NCI-H146 treated with DMSO at 0.1 percent for 48 hours (cell line): ENCODE data around the gene TEDC1.

Experiments
- DNase-seq: peaks from one replicate; lab custom pipeline; 2025; ENCODE audit not compliant: unreplicated experiment; lab: John Stamatoyannopoulos, UW

TEDC1 gene

GRCh38 chr14:105495101-105495989 is 4.3 kb downstream of the TEDC1 start:
- no peak for DNase-seq

DNA sequence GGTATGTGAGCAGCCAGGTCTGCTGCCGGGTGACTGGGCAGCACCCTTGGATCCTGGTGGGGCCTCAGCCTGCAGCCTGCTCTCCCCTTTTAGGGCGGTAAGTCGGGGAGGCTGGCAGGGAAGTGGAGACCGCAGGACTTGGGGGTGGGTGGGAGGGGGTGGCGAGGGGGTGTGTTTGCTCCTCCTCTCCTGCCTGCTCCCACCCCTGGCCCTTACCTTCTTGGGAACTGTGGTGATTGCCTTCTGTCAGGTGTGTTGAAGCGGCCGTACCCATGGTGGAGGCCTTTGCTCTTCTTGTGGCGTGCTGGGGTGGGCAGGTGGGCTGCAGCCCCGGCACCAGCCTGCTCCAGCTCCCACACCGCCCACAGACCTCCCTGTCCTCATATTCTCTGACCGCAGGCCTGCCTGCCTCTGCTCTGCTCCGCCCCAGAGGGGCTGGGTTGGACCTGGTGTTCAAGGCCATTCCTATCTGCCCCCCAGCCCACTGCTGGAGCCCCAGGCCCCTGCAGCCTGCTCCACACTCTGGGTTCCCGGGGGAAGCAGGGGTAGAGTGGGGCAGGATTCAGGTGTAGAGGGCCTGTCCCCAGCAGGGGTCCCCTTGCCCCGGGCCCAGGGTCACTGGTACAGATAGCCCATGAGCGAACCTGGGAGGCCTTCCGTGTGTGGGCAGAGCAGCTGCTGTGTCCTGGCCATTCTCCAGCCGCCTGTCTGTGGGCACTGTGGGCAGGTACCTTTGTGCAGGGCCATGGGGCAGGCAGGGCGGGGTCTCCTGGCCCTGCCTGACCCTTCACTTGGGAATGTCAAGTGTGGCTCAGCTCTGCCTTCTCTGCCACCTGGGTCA is 5.2 kb downstream of the TEDC1 start:
- DNase-seq: no peak

- no peak for DNase-seq
Observed at GRCh38 chr14:105496831-105497591, 6.0 kb downstream of the TEDC1 start.

- no peak for DNase-seq
Observed at GRCh38 chr14:105497671-105498429, 6.8 kb downstream of the TEDC1 start.

DNA sequence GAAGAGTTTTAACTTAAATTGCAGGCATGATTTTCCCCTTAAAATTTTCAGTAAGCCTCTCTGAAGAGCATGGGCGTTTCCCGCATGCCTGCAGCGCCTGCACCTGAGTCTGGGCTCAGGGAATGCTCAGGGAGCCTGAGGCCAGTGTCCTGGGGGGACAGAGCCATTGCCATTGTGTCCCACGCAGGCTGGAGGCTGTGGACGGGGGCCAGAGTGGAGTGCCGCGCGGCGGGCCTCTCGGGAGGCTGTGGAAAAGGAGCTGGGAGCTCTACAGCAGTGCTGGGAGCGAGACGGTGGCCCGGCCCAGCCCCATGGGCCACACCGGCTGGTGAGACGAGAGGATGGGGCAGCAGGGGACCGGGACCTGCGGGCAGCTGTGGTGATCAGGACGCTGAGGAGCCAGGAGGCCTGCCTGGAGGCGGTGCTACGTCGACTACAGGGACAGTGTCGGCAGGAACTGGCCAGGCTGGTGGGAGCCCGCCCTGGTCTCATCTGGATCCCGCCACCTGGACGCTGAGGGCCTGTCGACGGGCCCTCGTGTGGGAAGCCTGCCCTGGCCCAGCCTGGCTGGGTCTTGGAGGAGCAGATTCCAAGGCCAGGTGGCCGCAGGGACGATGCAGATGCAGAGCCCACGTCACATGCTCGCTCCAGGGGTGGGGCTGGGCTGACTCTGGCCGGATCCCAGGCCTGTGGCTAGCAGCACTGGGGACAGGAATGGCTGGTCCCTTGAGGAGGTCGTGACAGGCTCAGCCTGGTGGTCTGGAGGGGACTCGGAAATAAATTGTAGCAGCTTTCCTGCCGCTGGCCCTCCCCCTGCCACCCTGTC is 7.6 kb downstream of the TEDC1 start:
- no peak for DNase-seq

- no peak for DNase-seq
Observed at GRCh38 chr14:105499256-105500035, 8.4 kb downstream of the TEDC1 start.

DNA sequence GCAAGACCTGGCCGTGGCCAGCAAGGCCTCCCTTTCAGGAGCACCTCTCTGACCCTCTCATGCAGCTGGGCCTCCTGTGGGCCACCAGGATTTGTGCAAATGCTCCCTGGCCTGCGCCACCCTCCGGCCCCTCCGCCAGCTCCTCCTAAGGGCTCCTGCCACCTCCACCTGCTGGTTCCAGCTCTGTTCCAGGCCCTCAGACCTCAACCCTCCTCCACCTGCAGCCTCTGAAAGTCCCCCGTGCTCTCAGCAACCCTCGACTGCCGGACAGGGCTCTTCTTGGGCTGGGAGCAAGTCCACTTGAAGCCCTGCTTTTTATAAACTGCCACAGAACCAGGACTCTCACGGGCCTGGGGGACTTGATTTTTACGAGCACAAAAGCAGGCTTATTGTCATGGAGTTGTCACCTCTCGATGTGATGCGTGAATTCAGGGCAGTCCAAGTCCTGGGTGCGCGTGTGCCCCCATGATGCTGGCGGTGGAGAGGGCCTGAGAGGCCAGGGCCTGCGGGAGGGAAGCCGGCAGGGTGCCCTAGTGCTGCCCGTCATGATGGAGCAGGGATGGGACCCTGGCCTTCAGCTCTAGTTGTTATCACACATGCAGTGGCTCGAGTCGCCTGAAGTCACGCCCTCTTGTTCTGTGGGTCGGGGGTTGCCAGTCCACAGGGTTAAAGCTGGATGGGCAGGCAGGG is 9.1 kb downstream of the TEDC1 start:
- no peak for DNase-seq

DNA sequence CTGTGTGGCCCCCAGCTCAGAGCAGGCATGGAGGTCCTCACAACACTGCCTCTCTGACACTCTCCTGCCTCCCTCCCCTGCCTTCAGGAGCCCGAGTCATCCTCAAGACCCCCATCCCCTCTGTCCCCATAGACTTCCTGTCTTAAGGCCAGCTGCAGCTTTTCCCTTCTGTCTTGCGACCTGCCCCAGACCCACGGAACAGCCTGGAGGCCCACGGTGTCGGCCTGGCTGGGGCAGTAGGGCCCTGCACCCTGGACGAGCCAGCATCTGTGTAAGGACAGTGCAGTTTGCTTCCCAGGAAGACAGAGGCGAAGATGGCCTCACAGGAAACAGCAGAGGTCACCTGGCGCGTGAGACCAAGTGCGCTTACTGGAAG is 9.7 kb downstream of the TEDC1 start:
- no peak for DNase-seq

DNA sequence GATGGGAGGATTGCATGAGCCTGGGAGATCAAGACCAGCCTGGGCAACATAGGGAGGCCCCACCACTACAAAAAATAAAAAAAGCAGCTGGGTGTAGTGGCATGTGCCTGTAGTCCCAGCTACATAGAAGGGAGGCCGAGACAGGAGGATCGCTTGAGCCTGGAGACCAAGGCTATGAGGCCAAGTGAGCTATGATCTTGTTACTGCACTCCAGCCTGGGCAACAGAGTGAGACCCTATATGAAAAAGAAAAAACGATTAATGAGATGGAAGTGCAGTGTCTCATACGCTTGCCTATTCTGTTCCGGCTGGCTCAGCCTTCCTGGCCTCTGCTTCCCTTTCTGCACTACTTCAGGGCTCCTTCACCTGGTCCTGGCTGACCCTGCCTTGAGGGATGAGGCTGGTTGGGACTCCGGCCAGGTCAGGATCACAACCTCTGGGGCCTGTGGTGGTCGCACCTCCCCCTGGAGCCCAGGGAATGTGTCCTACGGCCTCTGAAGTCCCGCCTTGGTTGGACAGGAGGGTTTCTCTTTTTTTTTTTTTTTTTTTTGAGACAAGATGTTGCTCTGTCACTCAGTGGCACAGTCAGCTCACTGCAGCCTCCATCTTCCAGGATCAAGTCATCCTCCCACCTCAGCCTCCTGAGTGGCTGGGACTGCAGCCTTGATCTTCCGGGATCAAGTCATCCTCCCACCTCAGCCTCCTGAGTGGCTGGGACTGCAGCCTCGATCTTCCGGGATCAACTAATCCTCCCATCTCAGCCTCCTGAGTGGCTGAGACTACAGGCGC is 10.7 kb downstream of the TEDC1 start:
- DNase-seq: no peak

DNA sequence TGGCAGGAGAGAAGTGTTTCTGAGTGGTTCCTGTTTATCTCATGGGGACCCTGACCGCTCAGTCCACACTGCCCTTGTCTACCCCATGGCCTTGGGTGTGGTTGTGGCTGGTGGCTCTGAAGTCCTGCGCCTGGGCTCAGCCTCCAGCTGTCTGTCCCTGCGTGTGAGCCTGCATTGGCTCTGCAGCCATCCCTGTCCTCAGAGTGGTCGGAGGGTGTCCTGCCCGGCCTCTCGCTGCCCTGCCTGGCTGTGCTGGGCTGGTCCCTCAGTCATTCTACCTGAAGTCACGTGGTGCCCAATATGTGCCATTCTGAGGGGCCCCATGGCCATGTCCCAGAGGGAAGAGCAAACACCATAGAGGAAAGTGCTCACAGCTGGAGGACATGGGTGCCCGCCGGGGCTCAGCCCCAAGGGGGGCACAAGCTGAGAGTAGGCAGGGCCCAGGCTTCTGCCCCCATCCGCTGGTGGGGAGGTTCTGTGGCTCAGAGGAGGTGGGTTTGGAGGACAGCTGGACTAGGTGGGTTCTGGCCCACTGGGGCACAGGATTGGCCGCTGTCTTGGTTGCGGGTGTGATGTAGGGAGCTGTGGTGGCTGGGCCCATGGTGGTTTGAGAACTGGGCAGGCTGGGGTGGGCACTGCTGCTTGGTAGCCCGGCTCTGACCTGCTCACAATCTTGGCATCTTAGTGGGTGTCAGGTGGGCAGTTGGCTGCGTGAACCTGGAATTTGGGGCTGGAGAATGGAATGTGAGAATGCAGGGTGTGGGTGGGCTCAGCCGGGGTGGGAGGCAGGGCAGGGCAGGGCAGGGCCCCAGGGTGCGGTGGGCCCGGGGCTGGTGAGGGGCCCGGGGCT is 11.6 kb downstream of the TEDC1 start:
- DNase-seq: no peak

GRCh38 chr14:105503296-105503640 is 12.2 kb downstream of the TEDC1 start:
- DNase-seq: no peak

DNA sequence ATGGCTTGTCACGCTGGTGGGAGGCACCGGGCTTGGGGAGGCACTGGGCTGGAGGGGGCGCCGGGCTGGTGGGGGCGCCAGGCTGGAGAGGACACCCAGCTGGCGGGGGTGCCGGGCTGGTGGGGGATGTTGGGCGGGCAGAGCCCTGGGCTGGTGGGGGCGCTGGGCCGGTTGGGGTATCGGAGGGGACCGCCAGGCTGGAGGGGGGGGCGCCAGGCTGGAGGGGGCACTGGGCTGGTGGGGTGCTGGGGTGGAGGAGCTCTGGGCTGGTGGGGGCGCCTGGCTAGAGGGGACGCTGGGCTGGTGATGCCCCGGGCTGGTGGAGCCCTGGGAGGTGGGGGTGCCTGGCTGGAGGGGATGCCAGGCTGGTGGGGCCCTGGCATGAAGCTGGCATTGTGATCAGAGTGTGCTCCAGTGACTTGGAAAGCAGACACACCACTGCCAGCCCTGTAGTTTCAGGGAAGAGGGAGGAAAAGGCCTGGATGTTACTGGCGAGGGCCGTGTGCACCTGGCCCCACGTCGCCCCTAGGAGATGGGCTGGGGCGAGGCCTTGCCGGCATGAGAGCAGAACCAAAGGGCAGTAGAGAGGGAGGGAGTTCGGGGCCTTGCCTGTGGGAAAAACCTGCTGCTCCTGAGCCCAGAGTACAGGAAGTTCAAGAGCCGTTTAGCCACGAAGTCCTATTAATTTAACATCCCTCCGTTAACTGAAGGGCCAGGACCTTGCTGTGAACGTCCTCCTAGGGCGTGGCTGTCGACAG is 13.1 kb downstream of the TEDC1 start:
- DNase-seq: no peak

DNA sequence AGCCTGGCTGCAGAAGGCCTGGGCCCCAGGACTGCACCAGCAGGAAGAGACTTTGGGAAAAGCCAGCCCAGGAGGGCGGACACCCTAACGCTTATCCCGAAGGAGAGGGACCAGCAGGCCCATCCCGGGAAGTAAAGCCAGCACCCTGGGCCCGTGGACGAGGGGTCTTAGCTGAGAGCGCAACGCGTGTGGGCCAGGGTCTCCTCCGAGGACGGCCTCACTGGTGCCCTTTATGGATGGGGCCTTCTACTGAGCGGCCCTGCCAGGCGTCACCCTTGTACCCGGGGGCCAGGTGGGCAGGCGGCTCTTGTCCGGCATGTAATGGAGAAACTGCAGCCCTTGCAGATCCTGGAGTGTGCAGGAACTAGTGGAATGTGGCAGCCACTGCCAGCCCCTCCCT is 14.1 kb downstream of the TEDC1 start:
- no peak for DNase-seq

DNA sequence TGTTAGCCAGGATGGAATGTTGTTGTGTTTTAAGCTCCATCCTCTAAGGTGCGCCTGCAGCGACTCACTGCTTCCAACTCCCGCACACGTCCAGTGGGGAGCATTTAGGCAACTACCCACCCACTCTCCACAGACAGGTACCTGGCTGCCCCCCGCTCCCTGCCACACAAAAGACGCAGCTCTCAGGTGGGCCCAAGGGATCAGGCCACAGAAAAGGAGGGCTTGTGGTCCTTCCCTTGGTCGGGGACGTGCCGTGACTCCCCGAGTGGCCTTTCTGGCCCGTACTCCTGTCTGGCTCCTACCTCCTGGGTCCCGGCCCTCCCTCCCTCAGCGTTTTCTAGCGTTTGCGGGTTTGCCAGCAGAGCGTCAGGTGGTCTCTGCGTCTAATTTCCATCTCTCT is 16.2 kb downstream of the TEDC1 start:
- DNase-seq: no peak

DNA sequence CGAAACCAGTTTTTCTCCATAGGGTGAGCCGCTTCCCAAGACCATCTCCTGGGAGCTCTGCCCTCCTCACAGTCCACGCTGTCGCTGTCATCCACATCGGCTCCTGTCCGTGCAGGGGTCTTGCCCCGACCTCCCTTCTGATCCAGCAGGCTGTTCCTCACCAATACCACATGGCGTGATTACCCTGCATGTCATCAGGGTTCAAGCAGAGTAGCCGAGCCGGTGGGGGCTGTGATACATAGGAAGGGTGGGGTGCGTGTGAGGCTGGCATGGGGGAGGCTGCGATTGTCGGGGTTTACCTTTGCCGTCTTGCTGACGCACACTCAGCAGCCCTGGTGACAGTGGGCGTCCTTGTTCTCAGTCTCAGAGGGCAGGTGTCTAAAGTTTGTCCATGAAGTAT is 17.0 kb downstream of the TEDC1 start:
- no peak for DNase-seq

GRCh38 chr14:105508601-105509000 is 17.6 kb downstream of the TEDC1 start:
- DNase-seq: no peak
